Stimulated activated CD8-positive, alpha-beta memory T cell treated with anti-CD3 and anti-CD28 coated beads, Interleukin-2, amount 100 ng/mL, for 48 hours (primary cell): ENCODE results near the gene JAKMIP1.

Experiments
- DNase-seq, 2 donors: peaks; one replicate each; pipeline ENCODE4 v3.0.0-alpha.2; 2020; ENCODE audit warnings: low read depth in 2 of 2

JAKMIP1 gene

DNA sequence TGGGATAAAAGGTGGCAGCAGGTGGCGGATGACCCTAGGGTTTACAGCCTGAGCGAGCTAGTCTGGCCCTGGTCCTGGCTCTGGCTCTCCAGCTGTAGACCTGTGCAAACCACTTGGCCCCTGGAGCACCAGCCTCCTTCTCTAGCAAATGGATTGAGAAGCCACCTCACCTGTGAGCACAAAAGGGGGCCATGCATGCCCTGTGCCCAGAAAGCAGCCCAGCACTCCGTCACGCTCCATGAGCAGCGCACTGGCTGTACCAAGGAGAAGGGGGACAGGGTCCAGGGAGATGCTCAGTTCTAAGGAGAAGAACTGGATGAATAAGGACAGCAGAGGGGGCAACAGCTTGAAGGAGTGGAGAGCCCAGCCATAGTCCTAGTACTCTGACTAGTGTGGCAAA is 135.2 kb downstream of the JAKMIP1 start:
- no peak for DNase-seq

DNA sequence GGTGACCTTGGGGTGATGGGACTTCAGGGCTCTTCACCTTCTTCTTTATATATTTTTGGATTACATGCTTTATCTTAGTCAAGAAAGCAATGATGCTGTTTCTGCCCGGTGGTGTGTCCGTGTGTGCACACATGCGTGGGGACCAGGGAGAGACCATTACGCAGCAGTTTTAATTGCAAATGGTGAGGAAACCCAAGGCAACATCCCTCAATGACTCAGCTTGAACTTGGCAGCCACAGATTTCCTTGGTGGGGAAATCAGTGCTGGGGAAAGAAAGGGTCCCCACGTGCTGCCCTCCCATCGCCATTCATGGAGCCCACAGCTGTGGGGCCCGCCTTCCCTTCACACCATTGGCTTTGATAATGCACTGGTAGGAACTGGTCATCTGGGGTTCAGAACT is 136.0 kb downstream of the JAKMIP1 start:
- no peak for DNase-seq

DNA sequence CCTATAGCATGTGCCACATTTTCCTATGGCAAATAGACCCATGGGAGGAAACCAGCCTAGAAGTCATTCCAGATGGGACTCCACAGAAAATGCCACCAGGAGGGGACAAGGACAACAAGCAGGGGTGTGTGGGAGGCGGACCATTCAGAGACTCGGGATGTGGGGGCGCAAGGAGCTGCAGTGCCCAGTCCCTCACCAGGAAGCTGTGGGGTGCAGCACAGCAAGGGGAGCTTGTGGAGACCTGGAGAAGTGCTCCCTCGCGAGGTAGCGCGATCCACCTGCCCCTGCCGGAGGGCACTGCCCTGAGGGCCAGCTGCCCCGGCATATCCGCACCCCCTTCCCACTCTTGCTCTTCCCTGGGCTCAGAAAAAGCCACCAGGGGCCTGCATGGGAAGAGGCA is 136.7 kb downstream of the JAKMIP1 start:
- no peak for DNase-seq

DNA sequence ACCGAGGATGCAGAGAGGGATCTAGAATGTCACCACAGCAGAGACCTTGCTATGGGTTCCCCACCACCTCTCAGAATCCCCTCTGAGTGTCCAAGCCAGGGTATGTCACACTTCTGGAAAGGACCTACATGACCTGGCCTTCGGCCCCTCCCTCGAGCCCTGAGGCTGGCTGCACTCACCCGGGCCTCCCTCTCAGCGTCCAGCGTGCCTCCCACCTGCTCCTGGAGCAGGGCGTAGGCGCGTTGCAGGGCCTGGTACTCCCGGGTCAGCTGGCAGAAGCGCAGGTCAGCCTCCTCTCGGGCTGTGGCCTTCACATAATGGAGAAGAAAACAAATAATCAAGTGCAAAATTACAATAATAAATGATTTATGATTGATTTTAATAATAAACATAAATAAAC is 138.2 kb downstream of the JAKMIP1 start:
- no peak for DNase-seq

DNA sequence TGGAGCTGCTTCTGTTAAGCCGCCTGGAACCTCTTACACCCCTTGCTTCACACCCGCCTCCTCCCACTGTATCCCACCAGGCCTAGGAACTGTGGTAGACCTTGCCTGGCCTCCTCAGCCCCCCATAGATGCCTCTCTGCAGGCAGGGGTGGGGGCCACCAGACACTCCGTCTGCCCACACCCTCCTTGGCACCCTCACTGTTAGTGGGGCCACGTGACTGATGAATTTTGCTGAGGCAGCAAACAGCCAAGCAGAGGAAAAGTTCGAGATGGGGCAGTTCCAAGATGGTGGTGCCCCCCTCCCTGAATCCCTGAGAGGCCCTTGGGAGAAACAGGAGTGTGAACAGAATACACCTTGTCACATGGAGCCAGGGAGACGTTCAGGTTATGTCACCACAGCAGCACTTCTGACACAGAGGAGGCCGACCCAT is 141.0 kb downstream of the JAKMIP1 start:
- no peak for DNase-seq

DNA sequence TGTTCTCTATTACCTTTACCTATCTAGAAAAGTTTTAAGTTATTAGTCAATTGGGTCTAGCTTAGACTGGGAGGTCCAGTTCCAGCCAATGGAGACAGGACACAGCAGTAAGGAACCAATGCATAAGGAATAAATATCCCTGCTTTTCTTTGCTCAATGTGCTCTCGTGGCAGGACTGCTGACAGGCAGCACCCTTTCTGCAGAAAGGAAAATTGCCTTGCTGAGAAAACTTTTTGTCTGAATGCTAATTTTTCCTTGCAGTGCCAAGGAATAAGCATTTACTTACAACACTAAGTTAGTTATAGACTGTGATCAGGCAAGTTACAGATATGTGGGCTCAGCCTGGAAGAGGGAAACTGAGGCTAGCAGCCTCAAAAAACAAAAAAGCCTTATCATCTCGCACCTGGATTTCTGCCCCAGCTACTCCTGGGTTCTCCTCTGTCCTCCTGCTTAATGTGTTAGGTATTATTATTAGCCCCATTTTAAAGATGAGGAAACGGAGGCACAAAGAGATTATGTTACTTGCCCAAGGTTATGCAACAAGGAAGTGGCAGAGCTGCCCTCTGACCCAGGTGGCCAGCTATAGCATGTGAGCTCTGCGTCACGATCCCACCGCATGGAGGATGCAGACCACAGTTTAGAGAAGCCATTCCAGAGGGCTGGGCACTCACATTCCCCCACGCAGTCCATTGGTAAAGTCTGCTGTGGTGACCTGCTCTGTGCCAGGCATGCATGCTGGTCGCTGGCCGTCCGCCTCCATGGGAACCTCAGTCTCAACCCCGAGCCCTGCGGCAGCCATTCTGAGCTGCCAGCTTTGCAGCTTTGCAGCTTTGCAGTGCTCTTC is 141.6 kb downstream of the JAKMIP1 start:
- no peak for DNase-seq

DNA sequence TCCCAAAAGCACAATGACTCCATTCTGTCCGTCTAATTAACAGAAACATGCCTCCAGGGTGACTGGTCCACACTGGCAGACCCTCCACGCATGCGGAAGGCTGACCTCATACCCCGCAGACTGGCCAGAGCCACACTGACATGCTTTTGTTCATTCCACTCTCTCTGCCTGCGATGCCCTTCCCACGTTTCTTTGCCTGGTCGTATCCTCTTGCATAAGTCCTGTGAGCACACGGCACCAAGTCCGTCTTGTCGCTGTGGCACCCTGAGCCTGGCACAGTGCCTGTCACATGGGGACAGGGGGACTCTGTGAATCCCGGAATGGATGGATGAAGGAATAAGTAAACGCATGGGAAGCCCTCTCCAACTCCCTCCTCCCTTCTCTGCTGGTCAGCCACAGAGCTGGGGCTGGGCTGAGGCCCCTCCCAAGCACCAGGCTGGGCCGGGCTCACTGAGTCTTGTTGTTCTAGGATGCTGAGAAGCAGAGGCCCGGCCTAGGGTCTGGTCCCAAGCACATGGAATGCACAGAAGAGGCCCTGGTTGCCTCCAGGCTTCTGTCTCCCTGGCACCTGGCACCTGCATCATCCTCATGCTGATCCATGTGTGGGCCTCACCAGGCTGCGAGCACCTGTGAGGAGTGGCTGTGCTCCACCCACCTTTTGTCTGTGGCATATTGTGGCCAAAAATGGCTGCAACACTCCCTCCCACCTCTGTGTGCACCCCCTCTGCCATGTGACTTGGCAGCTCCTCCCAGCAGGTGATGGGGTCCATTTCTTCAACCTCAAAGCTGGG is 143.2 kb downstream of the JAKMIP1 start:
- DNase-seq = no peak

DNA sequence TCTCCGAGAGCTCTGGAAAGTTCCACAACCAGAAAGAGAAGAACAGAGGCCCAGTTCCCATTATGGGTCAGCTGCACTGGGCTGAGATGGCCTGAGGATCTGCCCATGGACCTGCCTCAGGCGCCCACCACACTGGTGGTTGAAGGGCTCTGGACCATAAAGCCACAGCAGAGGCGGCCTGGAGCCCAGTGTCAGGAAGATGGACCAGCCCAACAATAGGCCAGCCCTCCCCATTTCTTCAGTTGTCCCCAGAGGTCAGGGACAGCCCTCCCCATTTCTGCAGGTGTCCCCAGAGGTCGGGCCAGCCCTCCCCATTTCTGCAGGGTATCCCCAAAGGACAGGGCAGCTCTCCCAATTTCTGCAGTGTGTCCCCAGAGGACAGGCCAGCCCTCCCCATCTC is 144.9 kb downstream of the JAKMIP1 start:
- no peak for DNase-seq

DNA sequence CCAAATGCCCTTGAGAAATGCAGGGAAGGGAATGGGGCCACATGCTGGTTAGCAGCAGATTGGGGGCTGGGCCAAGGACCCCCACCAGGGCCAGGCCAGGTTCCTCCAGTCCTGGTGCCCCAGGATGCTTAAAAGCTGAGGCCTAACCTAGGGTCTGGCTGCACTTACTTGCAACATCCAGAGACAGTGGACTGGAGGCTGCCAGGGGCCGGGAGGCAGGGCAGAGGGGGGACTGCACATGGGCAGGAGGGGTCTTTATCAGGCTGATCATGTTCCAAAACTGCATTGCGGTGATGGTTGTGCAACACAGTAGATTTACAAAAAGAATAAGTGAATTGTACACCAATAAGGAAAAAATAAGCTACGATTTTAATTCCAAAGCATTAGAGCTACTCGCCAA is 145.3 kb downstream of the JAKMIP1 start:
- DNase-seq = no peak

DNA sequence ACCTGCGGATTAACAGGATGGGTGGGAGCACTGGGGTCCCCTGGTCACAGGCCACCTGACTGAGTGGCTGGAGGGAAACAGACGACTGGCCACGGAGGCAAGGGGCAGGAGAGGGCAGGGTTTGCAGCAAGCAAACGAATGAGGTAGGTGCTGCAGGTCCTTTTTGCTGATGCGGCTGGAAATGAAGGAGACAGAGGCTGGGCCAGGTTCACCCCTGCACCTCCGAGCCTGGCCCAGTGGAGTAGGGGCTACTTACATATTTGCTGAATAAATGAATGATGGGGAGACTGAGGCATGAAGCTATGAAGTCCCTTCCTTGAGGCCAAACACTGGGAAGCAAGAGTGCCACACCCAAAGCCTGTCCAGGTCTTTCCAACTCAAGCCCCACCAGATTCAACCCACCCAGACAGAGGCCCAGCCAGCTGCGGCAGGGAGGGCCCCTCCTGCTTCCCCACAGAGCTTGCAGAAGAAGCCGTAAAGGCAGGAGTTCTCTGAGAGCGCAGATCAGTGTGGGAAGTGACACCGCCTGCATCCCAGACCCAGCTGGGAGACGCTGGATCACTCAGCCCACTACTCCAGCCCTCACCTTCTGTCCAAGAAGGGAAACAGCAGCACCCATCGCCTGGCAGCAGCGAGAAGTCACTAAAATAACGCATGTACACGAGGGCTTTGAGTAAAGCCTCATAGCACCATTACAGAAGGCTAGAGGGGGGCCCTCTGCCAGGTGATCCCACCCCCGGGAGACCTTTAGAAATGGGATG is 146.0 kb downstream of the JAKMIP1 start:
- DNase-seq = no peak

DNA sequence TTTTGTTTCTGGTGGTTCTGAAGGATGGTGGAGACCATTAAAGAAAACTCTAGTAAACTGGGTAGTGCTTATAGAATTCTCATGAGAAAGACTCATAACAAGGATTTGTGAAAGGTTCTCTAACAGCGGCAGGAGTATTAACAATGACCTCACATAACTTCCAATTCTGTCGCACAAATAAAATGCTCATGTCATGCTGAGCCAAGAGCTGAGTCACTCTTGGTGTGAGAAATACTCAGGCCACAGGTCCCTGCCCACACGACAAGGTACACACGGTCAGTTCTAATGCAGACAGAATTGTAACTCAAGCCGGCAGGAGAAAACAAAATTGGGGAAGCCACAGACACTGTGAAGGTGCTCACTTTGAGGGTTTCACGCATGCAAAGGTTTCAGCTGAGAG is 147.7 kb downstream of the JAKMIP1 start:
- DNase-seq = no peak

DNA sequence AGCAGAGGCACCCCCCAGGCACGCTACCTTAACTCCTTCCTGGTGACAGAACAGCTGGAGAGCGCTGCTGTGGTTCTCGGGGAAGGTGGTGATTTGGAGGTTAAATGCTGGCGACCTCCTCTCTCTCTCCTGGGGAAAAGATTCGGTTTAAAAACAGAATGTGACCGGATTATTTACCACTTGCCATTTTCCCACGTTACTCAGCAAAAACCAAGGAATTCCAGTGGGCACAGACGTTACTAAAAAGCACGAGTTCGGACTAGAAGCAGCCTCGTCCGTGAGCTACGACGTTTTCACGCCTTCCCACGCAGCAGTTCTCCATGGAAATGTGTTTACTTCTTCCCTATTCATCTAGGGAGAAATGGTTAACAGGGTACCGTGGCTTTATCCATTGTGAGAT is 149.8 kb downstream of the JAKMIP1 start:
- no peak for DNase-seq

DNA sequence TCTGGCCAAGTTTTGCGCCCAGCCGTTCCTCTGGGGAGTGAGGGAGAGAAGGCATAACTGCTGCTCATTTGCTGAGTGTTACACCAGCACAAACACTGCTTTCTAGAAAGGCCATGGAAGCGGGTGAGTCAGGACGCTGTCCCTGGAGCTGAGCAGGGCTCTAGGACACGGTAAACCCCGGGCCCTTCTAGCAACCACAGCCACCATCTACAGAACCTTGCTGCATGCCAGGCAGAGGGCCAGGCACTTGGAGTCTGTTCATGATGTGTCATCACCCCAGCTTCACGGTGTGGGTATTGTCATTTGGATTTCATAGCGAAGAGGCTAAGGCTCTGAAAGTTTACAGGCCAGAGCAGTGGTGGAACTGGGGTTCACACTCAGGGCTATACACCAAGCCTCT is 150.4 kb downstream of the JAKMIP1 start:
- DNase-seq = no peak

DNA sequence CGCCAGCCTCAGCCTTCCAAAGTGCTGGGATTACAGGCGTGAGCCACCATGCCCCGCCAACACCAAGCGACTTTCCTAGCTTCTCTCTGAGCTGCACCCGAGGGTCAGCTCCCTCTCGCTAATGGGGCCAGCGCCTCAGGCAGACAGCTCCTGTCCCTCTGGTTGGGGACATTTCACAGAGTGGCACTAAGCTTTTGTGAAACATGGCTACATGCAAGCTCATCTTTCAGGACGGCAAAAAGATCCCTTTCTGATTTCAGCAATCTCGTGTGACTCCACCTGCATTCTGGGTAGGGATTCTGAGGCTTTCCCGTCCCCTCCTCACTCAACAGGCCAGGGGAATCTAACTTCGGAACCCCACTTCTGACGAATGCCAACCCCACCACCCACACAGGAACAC is 151.1 kb downstream of the JAKMIP1 start:
- no peak for DNase-seq

DNA sequence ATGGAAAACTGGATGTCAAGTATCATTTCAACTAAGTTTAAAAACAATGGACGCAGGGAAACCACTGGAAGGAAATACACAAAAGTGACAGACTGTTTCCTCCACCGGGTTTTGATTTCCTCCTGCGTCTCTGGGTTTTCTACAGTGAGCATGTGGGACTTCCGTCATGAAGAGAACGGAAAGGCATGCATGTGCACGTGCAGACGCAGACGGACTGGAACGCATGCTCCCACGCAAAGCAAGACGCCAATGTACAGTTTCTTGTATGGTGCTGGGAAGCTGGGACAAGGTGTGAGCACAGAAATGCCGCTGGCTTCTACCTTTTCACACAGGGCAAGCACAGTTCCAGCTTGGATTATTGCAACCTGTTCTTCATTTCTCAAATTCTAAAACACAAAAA is 151.8 kb downstream of the JAKMIP1 start:
- DNase-seq = no peak

DNA sequence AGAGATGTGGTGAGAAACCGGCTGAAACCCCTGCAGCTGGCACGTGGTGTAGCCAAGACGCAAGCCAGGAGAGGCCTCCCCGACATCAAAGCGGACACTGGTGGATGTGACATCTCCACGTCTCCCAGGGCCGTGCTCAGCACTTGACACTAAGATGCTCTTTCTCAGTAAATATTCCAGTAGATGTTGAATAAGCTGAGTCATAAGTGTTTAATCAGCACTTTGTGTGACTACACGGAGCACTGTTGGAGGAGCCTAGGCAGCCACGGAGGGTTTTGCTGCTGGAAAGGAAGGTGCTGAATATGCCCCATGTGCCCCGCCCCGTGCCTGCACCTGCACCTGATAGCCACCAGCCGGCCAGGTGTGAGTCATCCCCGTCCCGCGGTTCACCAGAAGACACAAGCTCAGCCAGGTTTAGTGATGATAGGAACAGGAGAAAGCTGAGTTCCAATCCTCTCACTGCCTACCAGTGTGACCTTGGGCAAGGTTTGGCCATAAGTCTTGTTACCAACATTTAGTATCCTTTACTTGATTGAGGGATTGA is 153.1 kb downstream of the JAKMIP1 start:
- DNase-seq = no peak

DNA sequence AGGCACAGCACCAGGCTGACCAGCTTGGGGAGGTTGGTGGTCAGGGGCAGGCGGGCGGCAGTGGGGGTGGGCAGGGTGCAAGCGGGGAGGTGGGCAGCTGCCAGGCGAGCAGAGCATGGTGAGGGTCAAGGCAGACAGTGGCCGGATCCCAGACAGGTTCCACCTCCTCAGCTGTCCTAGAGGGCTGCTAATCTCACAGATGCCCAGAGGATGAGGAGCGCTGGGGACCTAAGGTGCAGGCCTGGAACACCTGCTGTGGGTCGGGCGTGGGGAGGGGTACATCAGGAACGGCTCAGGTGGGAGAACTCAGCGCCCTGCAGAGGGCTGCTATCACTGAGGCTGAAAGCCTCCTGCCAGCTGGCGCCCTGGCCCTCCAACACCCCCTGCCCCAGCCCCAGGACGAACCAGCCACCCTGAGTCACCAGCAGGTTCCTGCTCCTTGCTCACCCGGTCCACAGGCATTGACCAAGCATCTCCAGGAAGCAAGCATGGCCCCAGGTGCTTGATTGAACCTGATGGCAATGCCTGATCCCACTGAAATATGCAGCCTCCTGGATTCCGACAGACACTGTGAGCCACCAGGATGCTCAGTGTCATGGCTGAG is 153.7 kb downstream of the JAKMIP1 start:
- no peak for DNase-seq

DNA sequence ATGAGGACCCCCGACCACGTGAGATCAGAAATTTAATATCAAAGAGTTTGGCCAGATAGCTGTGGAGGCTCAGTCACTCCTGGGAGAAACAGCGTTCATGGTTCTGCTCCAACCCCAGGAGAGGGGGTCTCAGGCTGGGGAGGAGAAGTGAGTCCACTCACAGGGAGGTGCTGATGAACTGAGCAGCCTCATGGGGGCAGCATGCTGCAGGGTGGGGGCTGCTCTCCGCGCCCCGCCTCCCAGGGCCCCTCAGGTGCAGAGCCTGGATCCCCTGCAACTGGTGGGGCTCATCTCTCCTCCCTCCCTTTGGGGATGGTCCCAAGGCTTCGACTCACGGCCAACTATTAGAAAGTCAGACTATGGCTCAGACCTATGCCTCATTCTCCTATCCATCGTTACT is 155.5 kb downstream of the JAKMIP1 start:
- no peak for DNase-seq

DNA sequence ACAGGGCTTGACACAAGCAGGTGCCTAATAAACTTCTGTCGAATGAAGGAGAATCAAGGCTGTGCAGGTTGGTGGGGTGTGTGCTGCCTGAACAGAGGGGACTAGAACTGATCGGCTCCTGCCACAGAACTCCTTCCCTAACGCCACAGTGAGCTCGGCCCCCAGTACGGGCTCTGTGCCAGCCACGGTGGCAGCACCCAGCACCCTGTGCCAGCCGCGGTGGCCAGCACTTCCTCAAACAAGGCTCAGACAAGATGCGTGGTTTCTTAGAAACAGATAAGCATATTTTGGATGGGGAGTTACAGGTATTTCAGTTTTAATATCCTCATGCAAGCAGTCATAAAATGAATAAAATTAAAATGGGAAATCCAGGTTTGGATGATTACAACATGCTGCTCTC is 156.1 kb downstream of the JAKMIP1 start:
- no peak for DNase-seq

DNA sequence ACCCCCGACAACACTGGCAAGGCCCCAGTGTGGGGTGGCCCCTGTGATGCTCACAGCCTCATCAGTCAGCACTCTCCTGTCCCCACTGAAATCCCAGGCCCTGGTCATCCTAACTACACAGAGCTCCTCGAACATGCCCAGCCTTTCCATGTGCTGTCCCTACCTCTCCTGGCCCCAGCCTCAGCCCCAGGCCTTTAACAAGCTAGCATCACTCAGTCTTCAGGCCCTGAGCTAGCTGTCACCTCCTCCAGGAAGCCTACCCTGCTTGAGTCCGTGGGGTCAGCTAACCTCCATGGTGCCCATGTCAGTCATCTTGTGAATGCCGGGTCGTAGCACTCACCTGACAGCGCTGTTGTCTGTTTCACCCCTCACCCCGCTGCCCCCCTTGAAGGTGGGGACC is 156.5 kb downstream of the JAKMIP1 start:
- DNase-seq = no peak

DNA sequence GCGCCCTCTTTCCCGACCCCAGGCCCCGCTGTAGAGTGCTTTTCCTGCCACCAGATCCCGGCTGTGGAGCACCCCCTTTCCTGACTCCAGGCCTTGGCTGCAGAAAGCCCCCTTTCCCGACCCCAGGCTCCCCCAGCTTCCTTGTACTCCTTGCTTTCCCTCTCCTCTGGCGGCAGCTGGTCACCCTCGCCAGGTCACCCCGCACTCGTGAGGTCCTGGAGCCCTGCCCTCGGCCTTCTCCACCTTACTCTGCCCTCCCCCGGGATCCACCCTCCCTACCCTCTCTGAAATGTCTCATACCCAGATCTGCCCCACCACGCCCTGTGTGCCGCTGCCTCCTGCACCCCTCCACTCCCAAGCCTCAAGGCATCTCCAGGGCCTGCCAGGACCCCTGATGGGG is 157.2 kb downstream of the JAKMIP1 start:
- no peak for DNase-seq
